ENCODE measurements around the gene LRRC3.

LRRC3 gene

GRCh38 chr21:44440241-44441040 is 14.9 kb upstream of the LRRC3 start:
- DNase-seq, result no peak

GRCh38 chr21:44441041-44441400 is 14.3 kb upstream of the LRRC3 start:
- DNase-seq, result no peak

- no peak for DNase-seq
These were observed 13.6 kb upstream of the LRRC3 start for GRCh38 chr21:44441581-44442265.

- no peak for DNase-seq
These were observed 12.8 kb upstream of the LRRC3 start for GRCh38 chr21:44442266-44443125.

GRCh38 chr21:44443291-44443890 is 11.9 kb upstream of the LRRC3 start:
- DNase-seq, result no peak

- DNase-seq, result no peak
These were observed 11.4 kb upstream of the LRRC3 start for GRCh38 chr21:44443891-44444285.

GRCh38 chr21:44444286-44444931 is 10.9 kb upstream of the LRRC3 start:
- no peak for DNase-seq

- DNase-seq, result no peak
These were observed 10.0 kb upstream of the LRRC3 start for GRCh38 chr21:44445145-44445812.

GRCh38 chr21:44448651-44449131 is 6.6 kb upstream of the LRRC3 start:
- DNase-seq, result no peak

GRCh38 chr21:44449473-44450363 is 5.6 kb upstream of the LRRC3 start:
- DNase-seq, result no peak

- DNase-seq, result no peak
These were observed 4.9 kb upstream of the LRRC3 start for GRCh38 chr21:44450402-44450801.

GRCh38 chr21:44450999-44451398 is 4.3 kb upstream of the LRRC3 start:
- DNase-seq, result no peak

- no peak for DNase-seq
These were observed 2.2 kb upstream of the LRRC3 start for GRCh38 chr21:44453120-44453519.

- no peak for DNase-seq
These were observed 1.3 kb upstream of the LRRC3 start for GRCh38 chr21:44454058-44454457.

- DNase-seq, result peak; percentile 8
These were observed 359 bp downstream of the LRRC3 start for GRCh38 chr21:44455524-44456213.

GRCh38 chr21:44456214-44456914 is 1.1 kb downstream of the LRRC3 start:
- DNase-seq, result no peak

GRCh38 chr21:44456915-44457736 is 1.8 kb downstream of the LRRC3 start:
- DNase-seq, result no peak

GRCh38 chr21:44458971-44459711 is 3.8 kb downstream of the LRRC3 start:
- DNase-seq, result no peak
